ENCODE measurements around the gene CCDC61.
A peak's percentile ranks its signal among the peaks of the same experiment; 100 is the strongest.

The CCDC61 gene

GRCh38 chr19:46042252-46042883, 47.1 kb downstream of the CCDC61 start:
- DNase-seq (ENCODE audit: low read depth) = no peak

- no peak for DNase-seq (ENCODE audit: low read depth)
Measured at GRCh38 chr19:46043519-46043918, 48.3 kb downstream of the CCDC61 start.

- DNase-seq (ENCODE audit: low read depth) = no peak
Measured at GRCh38 chr19:46049597-46049996, 54.3 kb downstream of the CCDC61 start.

GRCh38 chr19:46052896-46053295, 57.6 kb downstream of the CCDC61 start:
- no peak for DNase-seq (ENCODE audit: low read depth)

- no peak for DNase-seq (ENCODE audit: low read depth)
Measured at GRCh38 chr19:46056536-46056935, 61.3 kb downstream of the CCDC61 start.

GRCh38 chr19:46058778-46059177, 63.5 kb downstream of the CCDC61 start:
- DNase-seq (ENCODE audit: low read depth) = no peak

GRCh38 chr19:46060012-46060411, 64.7 kb downstream of the CCDC61 start:
- DNase-seq (ENCODE audit: low read depth) = no peak

GRCh38 chr19:46063201-46063600, 67.9 kb downstream of the CCDC61 start:
- DNase-seq (ENCODE audit: low read depth) = no peak

- peak; percentile 71 for DNase-seq (ENCODE audit: low read depth)
Measured at GRCh38 chr19:46065486-46066071, 70.3 kb downstream of the CCDC61 start.

GRCh38 chr19:46066471-46066870, 71.2 kb downstream of the CCDC61 start:
- no peak for DNase-seq (ENCODE audit: low read depth)

- DNase-seq (ENCODE audit: low read depth) = no peak
Measured at GRCh38 chr19:46067691-46068090, 72.4 kb downstream of the CCDC61 start.

Data from ELR (cell line).